Heart left ventricle (tissue), 16 donors: Measurements from ENCODE around the gene ARFRP1. TPM values are rescaled to one million over a fixed set of nuclear protein-coding genes. Genes with fewer than 3 reads are reported as not detected.

Experiments used
- ATAC-seq, 4 donors: fragments of 200-7000 bp; cut with Tn5 transposase; one replicate each; pipeline ENCODE4 v1.9.1; 2020 to 2022; ENCODE audit warnings: moderate library complexity in 4 of 4, mild to moderate bottlenecking in 3 of 4, moderate number of reproducible peaks in 1 of 4
- DNase-seq, 5 donors: peaks; one replicate each; pipeline ENCODE4 v3.0.0-alpha.2; 2020
- H3K27ac ChIP-seq, 12 donors: fragments of 200-600 bp; sonication (generic) in 4 of 12; one replicate each; pipeline versions ENCODE4 v1.5.0 to v1.8.0; 2016 to 2022; ENCODE audit warnings: mild to moderate bottlenecking in 2 of 12
- H3K27me3 ChIP-seq, 9 donors: fragments of 200-600 bp; sonication (generic) in 2 of 9; one replicate each; pipeline versions ENCODE4 v1.5.1 to v1.8.0; 2016 to 2022; ENCODE audit warnings: mild to moderate bottlenecking in 3 of 9
- H3K36me3 ChIP-seq, 9 donors: fragments of 200-600 bp; sonication (generic) in 2 of 9; one replicate each; pipeline versions ENCODE4 v1.5.0 to v1.8.0; 2018 to 2022; ENCODE audit warnings: mild to moderate bottlenecking in 2 of 9
- H3K4me1 ChIP-seq, 12 donors: fragments of 200-600 bp; sonication (generic) in 4 of 12; one replicate each; pipeline versions ENCODE4 v1.5.0 to v1.8.0; 2016 to 2022; ENCODE audit warnings: mild to moderate bottlenecking in 3 of 12
- H3K4me3 ChIP-seq, 12 donors: fragments of 200-600 bp; sonication (generic) in 4 of 12; one replicate each; pipeline versions ENCODE4 v1.5.0 to v1.8.0; 2017 to 2022; ENCODE audit warnings: mild to moderate bottlenecking in 9 of 12, moderate library complexity in 4 of 12
- H3K9me3 ChIP-seq, 12 donors: fragments of 200-600 bp; sonication (generic) in 4 of 12; one replicate each; pipeline versions ENCODE4 v1.5.0 to v1.8.0; 2016 to 2022; ENCODE audit warnings: mild to moderate bottlenecking in 1 of 12
- POLR2A ChIP-seq, 2 donors: fragments of 450-650 bp; IDR thresholded peaks; one replicate each; pipeline ENCODE4 v1.6.1; 2017; ENCODE audit warnings: antibody characterized with exemption in 2 of 2, mild to moderate bottlenecking in 2 of 2, moderate library complexity in 2 of 2
- WGBS, 4 donors: extraction: QIAGEN DNeasy Blood & Tissue Kit in 2 of 4; methylation state at CpG; one replicate each; pipeline versions ENCODE4 v1.1.5 to v1.1.7; 2013 to 2018; 5-methylcytosine and 5-hydroxymethylcytosine counted together
- intact Hi-C, 10 donors: fragments of 100-400 bp; cut with DNase I; formaldehyde crosslinking; loops; one replicate each; pipeline versions ENCODE4 v1.11.1 to v1.14.2; 2022
- polyA plus RNA-seq, 2 donors: library from polyadenylated mRNA; stranded (reverse); fragments of 200-250 nt; gene quantifications; one replicate each; pipeline ENCODE4 v1.2.3, GENCODE V29; 2013
- total RNA-seq, 9 donors: library from RNA; depleted of rRNA in 2 of 9; stranded (reverse); fragments of >200 nt in 2 of 9; fragmentation: NEBNext Ultra II Directional in 3 of 9; extraction: Animal tissue kit (Norgen Biotek cat#: 25700) in 3 of 9; gene quantifications; one replicate each; pipeline versions ENCODE4 v1.1.0 to v1.2.4, GENCODE V29; 2016 to 2023
- TF ChIP-seq, protein P1 (sequence below), 12 donors: fragments of 200-600 bp; sonication (generic) in 4 of 12; IDR thresholded peaks; one replicate each; pipeline versions ENCODE4 v1.5.0 to v1.8.0; 2018 to 2022; ENCODE audit warnings: antibody characterized with exemption in 12 of 12, mild to moderate bottlenecking in 5 of 12
- donor health status: ischemic (EF 13 %, LVEDD 7.1; RV severe dilation, severe dysfunction).
- donor health status: healthy with polysubstance abuse.
- donor health status: DM: no; HTN: yes; CAD: no.
- donor health status: DM: no; HTN: no; CAD: no.
- donor health status: ischemic (EF 25% LVEDD 6.9; RV normal size, moderate dysfunction).
- donor health status: ischemic (EF 25% LVEDD 5.7; RV mildly dilated, moderate dysfunction).
- donor health status: healthy.
- donor health status: DM: yes; HTN: yes; CAD: no.
- donor health status: ischemic (EF 35%, LVEDD 5.7; RV mildly dilated, moderate dysfunction).
- donor health status: nonischemic (EF 11% LVEDD 7.7; RV severe dilation, severe dysfunction).
- donor health status: DM: yes; HTN: yes; CAD: no.
- donor health status: PGD.
- donor health status: ischemic (EF 29% LVEDD 5.4; RV normal size, mild dysfunction).
- donor health status: nonischemic (EF 23%, LVEDD 6.1; RV moderate dilation, normal function).

Gene ARFRP1
- total and polyA plus RNA-seq, 11 donors = 27.3 to 47.8 (median 35.9) TPM

DNA sequence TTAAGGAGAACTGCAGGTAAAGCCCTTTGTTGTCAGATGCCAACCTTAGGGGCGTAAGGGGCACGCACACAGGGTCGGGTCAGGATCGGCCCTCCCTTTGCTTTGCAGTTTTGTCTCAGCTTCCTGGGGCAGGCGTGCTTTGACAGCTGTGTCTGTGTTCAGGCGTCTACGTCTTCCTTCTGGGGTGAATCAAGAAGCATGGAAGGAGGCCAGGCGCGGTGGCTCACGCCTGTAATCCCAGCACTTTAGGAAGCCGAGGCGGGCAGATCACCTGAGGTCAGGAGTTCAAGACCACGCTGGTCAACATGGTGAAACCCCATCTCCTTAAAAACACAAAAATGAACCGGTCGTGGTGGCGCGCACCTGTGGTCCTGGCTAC is 1.4 kb upstream of the ARFRP1 start:
- Histone ChIP-seq H3K9me3 (peaks cover 0 to 13% (median 0%) of the 10 kb centered on the region in 12 donors), H3K4me3 (peak overlapping the region in 7 of 12 donors; percentile 65 to 94 (median 87)), H3K27me3 (no peaks in the 10 kb centered on the region), H3K27ac (no peak overlapping the region), H3K4me1 (peaks cover 3 to 42% (median 25%) of the 10 kb centered on the region in 12 donors), H3K36me3 (peaks cover 0 to 82% (median 65%) of the 10 kb centered on the region in 9 donors)
- TF ChIP-seq, protein P1, sequence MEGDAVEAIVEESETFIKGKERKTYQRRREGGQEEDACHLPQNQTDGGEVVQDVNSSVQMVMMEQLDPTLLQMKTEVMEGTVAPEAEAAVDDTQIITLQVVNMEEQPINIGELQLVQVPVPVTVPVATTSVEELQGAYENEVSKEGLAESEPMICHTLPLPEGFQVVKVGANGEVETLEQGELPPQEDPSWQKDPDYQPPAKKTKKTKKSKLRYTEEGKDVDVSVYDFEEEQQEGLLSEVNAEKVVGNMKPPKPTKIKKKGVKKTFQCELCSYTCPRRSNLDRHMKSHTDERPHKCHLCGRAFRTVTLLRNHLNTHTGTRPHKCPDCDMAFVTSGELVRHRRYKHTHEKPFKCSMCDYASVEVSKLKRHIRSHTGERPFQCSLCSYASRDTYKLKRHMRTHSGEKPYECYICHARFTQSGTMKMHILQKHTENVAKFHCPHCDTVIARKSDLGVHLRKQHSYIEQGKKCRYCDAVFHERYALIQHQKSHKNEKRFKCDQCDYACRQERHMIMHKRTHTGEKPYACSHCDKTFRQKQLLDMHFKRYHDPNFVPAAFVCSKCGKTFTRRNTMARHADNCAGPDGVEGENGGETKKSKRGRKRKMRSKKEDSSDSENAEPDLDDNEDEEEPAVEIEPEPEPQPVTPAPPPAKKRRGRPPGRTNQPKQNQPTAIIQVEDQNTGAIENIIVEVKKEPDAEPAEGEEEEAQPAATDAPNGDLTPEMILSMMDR (IDR thresholded peaks at IDR 0.05) = no peak
- TF ChIP-seq POLR2A (IDR thresholded peaks at IDR 0.05) = no peak
- ATAC-seq (no peak), DNase-seq (no peak)
- WGBS, 4 donors = 89 to 91% (median 90%) methylated on average over 17 of the region's 17 CpGs
- intact Hi-C loops = loop anchor here in 1 of 10 donors (5.0 kb wide), 1 partner anchor 153 kb away; the partner anchor contains the start of gene ABHD16B

DNA sequence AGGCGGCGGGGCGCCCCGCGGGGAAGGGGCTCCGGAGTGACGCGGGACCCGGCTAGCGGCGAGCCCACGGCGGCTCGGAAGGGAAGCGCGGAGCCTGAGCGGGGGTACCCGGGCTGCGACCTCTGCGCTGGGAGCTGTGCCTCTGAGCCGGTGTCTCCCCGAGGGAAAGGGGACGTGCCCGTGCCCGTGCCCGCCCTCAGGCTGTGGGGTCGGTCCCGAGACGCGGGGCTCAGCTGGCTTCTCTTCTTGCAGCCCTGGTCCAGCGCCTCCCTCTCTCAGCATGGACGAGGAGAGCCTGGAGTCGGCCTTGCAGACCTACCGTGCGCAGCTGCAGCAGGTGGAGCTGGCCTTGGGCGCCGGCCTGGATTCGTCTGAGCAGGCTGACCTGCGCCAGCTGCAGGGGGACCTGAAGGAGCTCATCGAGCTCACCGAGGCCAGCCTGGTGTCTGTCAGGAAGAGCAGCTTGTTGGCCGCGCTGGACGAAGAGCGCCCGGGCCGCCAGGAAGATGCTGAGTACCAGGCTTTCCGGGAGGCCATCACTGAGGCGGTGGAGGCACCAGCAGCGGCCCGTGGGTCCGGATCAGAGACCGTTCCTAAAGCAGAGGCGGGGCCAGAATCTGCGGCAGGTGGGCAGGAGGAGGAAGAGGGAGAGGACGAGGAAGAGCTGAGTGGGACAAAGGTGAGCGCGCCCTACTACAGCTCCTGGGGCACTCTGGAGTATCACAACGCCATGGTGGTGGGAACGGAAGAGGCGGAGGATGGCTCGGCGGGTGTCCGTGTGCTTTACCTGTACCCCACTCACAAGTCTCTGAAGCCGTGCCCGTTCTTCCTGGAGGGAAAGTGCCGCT is 749 bp upstream of the ARFRP1 start:
- intact Hi-C loops = loop anchor here in 1 of 10 donors (5.0 kb wide), 1 partner anchor 154 kb away; the partner anchor contains the start of gene ABHD16B
- Histone ChIP-seq H3K27me3 (no peaks in the 10 kb centered on the region), H3K27ac (peak overlapping the region; percentile 76 to 97 (median 94)), H3K9me3 (peaks cover 0 to 9% (median 0%) of the 10 kb centered on the region in 12 donors), H3K36me3 (peaks cover 0 to 82% (median 69%) of the 10 kb centered on the region in 9 donors), H3K4me3 (peak overlapping the region; percentile 53 to 98 (median 87)), H3K4me1 (peaks cover 3 to 42% (median 25%) of the 10 kb centered on the region in 12 donors)
- no peak for TF ChIP-seq POLR2A (IDR thresholded peaks at IDR 0.05)
- TF ChIP-seq, protein P1 (IDR thresholded peaks at IDR 0.05) = no peak
- 21 to 33% (median 23%) methylated on average over 50 to 67 of the region's 67 CpGs for WGBS, 4 donors
- DNase-seq = peak in 2 of 5 donors; percentile 12 to 32
- ATAC-seq = no peak

DNA sequence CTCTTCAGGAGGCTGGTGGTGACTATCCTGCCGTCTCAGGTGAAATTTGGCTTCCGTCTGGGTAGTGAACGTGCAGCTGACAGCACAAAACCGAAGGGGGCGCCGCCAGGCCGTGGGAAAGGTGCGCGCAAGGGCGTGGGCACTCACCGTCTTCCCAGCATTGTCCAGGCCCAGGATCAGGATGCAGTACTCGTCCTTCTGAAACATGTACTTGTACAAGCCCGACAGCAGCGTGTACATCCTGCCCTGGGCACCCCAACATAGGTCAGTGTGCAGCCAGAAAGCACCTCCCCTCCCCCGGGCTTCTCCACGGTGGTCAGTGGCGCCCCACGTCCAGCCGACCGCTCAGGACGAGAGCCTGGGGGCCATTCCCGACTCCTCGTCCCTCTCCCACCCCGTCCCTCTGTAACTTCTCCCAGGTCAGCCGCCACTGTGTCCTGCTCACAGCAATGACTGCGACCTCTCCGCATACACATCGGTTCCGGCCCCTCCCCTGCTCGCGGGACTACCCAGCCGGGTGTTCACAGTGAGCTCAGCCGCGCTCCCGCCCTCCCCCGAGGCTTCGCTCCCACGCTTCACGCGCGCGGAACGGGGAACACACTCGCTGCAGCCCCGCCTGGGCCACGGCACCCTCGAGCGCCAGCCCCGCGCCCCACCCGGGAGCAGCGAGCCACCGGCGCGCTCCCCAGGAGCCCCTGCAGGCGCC is 771 bp downstream of the ARFRP1 start:
- Histone ChIP-seq H3K4me1 (peaks cover 3 to 38% (median 25%) of the 10 kb centered on the region in 12 donors), H3K27ac (peak overlapping the region; percentile 76 to 97 (median 94)), H3K27me3 (no peaks in the 10 kb centered on the region), H3K4me3 (peak overlapping the region; percentile 53 to 98 (median 87)), H3K9me3 (peaks cover 0 to 3% (median 0%) of the 10 kb centered on the region in 12 donors), H3K36me3 (peaks cover 0 to 67% (median 59%) of the 10 kb centered on the region in 9 donors)
- no peak for TF ChIP-seq POLR2A (IDR thresholded peaks at IDR 0.05)
- TF ChIP-seq, protein P1 (IDR thresholded peaks at IDR 0.05) = peak in 6 of 12 donors; percentile 12 to 33 (median 22)
- WGBS, 4 donors = 2 to 6% (median 4%) methylated on average over 22 to 56 of the region's 56 CpGs
- intact Hi-C loops = loop anchor here in 1 of 10 donors (5.0 kb wide), 1 partner anchor 155 kb away; the partner anchor contains the start of gene ABHD16B
- DNase-seq (peak in 4 of 5 donors; percentile 40 to 56 (median 46)), ATAC-seq (peak in 3 of 4 donors; percentile 33 to 52 (median 43))
